ENCODE measurements around the gene SCRN3.
"Not testable (repeated sequence)": the region's sequence is repeated elsewhere in the genome, so short reads cannot be mapped to it uniquely, and the experiment has no call there.

The SCRN3 gene

GRCh38 chr2:174410039-174410438 lies 14.5 kb downstream of the SCRN3 start:
- DNase-seq = not testable (repeated sequence)

GRCh38 chr2:174412256-174412655 lies 16.7 kb downstream of the SCRN3 start:
- no peak for DNase-seq

GRCh38 chr2:174428214-174428613 lies 32.7 kb downstream of the SCRN3 start:
- no peak for DNase-seq

GRCh38 chr2:174430066-174430465 lies 34.5 kb downstream of the SCRN3 start:
- DNase-seq = no peak

- no peak for DNase-seq
Measured at GRCh38 chr2:174431902-174432301, 36.4 kb downstream of the SCRN3 start.

GRCh38 chr2:174436351-174436750 lies 40.8 kb downstream of the SCRN3 start:
- no peak for DNase-seq

- no peak for DNase-seq
Measured at GRCh38 chr2:174438146-174438886, 42.8 kb downstream of the SCRN3 start.

- DNase-seq = no peak
Measured at GRCh38 chr2:174439323-174439722, 43.8 kb downstream of the SCRN3 start.

GRCh38 chr2:174439950-174440349 lies 44.4 kb downstream of the SCRN3 start:
- DNase-seq = no peak

GRCh38 chr2:174442546-174443510 lies 47.3 kb downstream of the SCRN3 start:
- DNase-seq = no peak

- no peak for DNase-seq
Measured at GRCh38 chr2:174444761-174445160, 49.2 kb downstream of the SCRN3 start.

GRCh38 chr2:174445248-174445647 lies 49.7 kb downstream of the SCRN3 start:
- no peak for DNase-seq

- no peak for DNase-seq
Measured at GRCh38 chr2:174446531-174446930, 51.0 kb downstream of the SCRN3 start.

GRCh38 chr2:174449033-174449432 lies 53.5 kb downstream of the SCRN3 start:
- DNase-seq = no peak

- no peak for DNase-seq
Measured at GRCh38 chr2:174450021-174450816, 54.7 kb downstream of the SCRN3 start.

- no peak for DNase-seq
Measured at GRCh38 chr2:174454566-174454965, 59.0 kb downstream of the SCRN3 start.

- DNase-seq = no peak
Measured at GRCh38 chr2:174461221-174461620, 65.7 kb downstream of the SCRN3 start.

- DNase-seq = no peak
Measured at GRCh38 chr2:174465327-174465726, 69.8 kb downstream of the SCRN3 start.

GRCh38 chr2:174473796-174474195 lies 78.3 kb downstream of the SCRN3 start:
- DNase-seq = no peak

- DNase-seq = no peak
Measured at GRCh38 chr2:174477759-174478158, 82.2 kb downstream of the SCRN3 start.

Measured in stimulated activated CD4-positive, alpha-beta T cell treated with anti-CD3 and anti-CD28 coated beads, Interleukin-15, amount 100 ng/mL, for 24 hours (primary cell).